HG03097 (cell line): ENCODE results near the gene GRK5.
"Not testable (repeated sequence)": the region's sequence is repeated elsewhere in the genome, so short reads cannot be mapped to it uniquely, and the experiment has no call there.

Experiments
- ATAC-seq: cut with Tn5 transposase; IDR thresholded peaks from one replicate; pipeline ENCODE4 v1.9.1; 2021; ENCODE audit not compliant: unreplicated experiment, low FRiP score

The GRK5 gene

DNA sequence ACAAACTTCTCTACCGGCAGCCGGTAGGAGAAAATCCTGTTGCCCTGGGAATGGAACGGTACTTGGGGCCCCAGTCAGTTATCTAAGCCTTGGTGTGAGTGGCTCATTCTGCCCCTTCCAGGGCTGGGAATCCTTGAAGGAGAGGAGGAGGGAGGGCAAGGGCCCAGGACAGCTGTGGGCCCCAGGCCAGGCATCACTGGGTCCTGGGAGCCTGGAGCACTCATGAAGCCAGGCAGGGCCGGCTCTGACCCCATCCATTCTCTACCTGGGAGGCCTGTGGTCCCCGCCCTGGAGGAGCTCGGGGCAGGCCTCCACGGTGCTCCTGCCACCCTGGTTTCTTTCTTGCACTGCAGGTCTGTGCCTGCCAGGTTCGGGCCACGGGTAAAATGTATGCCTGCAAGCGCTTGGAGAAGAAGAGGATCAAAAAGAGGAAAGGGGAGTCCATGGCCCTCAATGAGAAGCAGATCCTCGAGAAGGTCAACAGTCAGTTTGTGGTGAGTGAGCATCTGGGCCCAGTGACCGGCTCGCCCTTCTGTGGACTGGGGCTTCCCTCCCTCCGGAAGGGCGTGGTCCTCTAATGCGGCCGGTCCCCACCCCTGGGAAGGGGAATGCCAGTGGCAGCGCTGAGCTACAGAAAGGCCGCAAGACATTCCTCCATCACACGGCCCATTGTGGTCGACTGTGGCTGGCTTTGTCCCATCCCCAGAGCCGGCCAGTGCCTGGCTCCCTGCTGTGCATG is 223.8 kb downstream of the GRK5 start:
- no peak for ATAC-seq

- ATAC-seq = no peak
These were observed 224.4 kb downstream of the GRK5 start for GRCh38 chr10:119431773-119432135.

DNA sequence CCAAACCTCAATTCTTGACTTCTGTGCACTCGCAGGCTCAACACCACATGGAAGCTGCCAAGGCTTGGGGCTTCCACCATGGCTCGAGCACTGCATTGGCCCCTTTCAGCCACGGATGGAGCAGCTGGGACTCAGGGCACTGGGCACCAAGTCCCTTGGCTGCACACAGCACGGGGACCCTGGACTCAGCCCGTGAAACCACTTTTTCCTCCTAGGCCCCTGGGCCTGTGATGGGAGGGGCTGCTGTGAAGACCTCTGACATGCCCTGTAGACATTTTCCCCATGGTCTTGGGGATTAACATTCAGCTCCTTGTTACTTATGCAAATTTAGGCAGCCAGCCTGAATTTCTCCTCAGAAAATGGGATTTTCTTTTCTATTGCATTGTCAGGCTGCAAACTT is 227.6 kb downstream of the GRK5 start:
- not testable (repeated sequence) for ATAC-seq

- no peak for ATAC-seq
These were observed 231.3 kb downstream of the GRK5 start for GRCh38 chr10:119438717-119439116.

DNA sequence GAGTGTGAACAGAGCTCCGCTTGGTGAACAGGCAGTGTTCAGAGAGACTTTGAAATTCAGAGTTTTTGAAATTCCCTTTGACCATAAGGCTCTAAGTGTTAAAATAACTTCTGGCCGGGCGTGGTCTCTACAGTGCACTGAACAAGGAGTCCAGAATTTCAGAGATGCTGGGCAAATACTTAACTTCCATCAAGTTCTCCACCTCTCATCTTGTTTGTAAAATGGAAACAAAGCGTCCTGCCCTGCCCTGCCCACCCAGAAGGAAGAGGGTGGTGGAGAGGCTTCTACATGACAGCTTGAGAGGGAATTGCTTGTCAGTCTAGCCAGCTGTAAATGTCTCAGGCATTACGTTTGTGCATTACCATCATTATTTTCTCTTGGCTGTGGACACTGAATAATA is 232.6 kb downstream of the GRK5 start:
- ATAC-seq = no peak

DNA sequence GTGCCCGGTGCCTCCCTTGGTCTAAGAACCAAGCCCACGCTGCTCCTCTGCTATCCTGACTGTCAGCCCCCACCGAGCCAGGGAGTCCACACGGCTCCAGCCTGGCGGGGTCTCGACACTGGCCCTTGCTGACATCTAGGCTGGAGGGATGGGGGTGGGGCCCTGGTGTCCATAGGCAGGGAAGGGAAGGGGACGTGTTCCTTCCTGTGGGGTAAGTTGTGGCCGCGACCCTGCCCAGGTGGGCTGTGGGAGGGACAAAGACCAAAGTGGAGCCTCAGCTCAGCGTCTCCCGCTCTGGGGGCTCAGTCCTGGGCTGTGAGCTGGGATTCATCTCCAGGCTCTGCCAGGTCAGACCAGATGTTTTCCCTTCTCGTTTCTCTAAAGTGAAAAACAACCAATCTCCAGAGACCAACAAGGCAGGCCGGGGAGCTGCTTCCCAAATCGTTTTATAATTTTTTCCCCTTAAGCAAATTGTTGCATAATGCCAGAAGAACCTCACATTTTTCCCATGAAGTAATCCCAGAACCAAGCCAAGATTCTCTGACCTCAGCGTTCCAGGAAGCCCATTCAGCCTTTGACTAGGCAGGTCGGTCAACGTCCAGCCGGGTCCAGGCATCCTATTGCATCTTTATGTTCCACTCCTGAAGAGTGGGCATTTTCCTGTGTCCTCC is 233.9 kb downstream of the GRK5 start:
- ATAC-seq = no peak

GRCh38 chr10:119441921-119442757 is 234.8 kb downstream of the GRK5 start:
- no peak for ATAC-seq

- no peak for ATAC-seq
These were observed 235.3 kb downstream of the GRK5 start for GRCh38 chr10:119442758-119443060.

DNA sequence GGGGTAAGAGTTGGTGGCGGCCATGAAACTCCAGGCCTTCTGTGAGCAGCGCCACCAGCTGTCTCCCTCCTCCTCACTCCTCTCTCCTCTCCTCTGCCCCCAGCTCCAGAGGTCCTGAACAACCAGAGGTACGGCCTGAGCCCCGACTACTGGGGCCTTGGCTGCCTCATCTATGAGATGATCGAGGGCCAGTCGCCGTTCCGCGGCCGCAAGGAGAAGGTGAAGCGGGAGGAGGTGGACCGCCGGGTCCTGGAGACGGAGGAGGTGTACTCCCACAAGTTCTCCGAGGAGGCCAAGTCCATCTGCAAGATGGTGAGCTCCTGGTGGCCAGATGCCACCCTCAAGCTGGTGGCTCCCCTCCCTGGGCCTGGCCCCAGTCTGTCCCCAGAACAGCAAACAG is 236.1 kb downstream of the GRK5 start:
- no peak for ATAC-seq

DNA sequence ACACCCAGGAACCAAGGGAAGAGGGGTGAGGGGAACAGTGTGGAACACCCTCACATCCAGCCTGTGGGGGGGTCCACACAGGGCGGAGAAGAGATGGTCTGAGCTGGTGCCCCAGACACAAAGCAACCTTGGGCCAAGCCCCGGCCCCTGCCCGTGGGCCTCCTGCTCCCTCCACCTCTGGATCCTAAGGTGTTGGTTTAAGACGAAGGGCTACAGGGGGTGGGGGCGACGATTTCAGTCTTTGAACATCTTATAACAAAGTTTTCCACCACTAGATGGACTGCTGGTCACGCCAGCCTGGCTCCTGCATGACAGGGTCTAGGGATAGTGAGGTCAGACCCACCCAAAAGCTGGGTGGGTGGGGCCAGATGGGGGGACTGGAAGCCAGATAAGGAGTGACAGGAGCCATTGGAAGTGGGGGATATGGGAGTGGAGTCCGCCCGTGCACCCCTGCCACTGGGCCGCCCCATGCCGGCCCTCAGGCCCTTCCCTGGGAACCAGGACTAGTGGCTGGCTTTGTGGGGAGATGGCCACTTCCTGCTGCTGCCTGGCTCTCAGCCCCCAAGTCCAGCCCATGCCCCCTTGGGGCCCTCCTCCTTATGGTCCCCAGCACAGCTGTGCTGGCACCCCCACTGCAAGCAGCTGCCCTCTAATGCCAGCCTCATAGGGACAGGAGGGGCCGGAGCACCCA is 236.7 kb downstream of the GRK5 start:
- ATAC-seq = no peak

DNA sequence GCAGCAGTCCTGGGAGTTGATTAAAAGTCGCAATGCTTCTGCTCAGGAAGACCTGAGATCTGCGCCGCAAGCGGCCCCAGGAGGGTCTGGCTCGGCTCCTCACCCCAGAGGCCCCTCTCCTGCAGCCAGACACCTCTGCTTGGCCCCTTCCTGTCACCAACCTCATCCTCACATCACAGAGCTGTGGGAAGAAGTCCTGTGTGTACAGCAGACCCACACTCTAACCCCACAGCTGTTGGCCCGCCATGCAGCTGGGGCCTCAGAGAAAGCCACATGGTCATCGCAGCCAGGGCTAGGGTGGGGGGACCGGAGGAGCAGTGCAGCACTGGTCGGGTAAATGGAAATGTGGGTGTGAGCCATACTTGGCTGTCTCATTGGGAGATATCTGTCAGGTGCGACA is 237.5 kb downstream of the GRK5 start:
- no peak for ATAC-seq

DNA sequence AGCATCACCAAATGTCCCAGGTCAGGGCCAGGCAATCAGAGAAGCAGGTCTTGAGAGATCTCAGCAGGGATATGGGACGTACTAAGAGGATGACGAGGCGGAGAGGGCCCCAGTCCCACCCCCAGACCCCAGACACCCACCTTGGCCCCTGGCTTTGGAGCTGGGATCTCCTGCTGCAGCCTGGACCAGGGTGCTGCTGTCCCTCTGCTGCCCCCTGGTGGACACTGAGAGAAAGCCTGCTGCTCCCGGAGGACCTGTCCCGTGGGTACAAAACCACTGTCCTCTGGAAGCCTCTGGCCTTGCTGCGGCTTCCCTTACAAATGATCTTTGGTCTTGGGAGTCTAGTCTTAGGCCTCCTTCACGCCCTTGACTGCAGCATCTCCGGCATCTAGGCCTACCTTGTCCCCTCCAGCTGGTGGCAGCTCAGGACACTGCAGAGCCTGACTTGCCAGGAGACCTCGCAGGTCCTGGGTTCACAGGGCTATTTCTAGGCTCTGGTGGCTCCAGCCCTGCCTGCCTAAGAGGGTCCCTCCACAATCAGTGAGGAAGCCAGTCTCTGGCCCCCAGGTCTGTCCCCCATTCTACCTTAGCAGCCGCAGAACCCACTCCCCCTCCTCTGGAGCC is 238.1 kb downstream of the GRK5 start:
- ATAC-seq = no peak

DNA sequence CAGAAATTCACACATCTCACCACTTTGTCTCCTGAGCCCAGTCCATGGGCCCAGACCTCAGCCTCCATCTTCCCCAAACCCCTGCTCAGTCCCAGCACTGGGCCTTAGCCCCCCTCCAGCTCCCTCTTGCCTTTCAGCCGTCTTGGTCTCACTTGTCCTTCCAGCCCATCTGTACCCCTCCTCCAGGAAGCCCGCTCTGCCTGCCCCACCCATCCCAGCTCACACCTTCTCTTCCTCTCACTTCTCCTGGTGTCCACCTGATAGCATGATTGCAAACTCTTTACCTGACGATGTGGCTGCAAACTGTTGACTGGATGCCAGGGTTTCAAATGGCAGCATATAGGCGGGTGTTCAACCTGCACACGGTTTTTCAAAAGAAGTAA is 238.6 kb downstream of the GRK5 start:
- ATAC-seq = no peak

- no peak for ATAC-seq
These were observed 239.3 kb downstream of the GRK5 start for GRCh38 chr10:119446441-119447277.

- no peak for ATAC-seq
These were observed 240.1 kb downstream of the GRK5 start for GRCh38 chr10:119447421-119447820.

DNA sequence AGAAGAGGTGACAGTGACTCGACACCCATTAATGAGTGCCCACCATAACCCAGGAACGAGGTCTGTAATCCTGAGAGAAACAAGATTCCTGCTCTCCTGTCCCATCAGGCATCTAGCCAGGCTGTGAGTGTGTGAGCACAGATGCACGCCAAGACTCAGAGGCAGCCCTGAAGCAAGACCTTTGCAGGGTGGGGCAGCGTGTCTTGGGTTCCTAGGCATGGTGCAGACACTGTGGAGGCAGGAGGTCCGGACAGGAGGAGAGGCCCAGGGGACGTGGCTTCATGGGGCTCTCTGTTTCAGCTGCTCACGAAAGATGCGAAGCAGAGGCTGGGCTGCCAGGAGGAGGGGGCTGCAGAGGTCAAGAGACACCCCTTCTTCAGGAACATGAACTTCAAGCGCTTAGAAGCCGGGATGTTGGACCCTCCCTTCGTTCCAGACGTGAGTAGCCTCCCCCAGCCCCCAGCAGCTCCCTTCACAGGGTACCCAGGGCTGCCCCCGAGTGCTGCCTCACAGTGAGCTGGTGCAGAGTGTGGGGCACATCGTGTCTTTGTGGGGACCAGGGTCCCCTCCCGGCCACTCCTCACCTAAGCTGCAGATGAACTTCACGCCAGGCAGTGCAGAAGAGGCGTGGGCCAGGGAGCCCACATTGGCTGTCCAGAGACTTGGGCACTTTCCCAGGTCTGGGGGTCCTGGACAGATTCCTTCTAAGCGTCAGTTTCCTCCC is 240.6 kb downstream of the GRK5 start:
- ATAC-seq = no peak

- ATAC-seq = no peak
These were observed 241.5 kb downstream of the GRK5 start for GRCh38 chr10:119448628-119449584.
